Endothelial cell of umbilical vein (primary cell): ENCODE results near the gene CFAP46. TPM values are rescaled to one million over a fixed set of nuclear protein-coding genes. Genes with fewer than 3 reads are reported as not detected.

Experiments used
- BruUV-seq: library from RNA; stranded (reverse); fragments of 400-500 nt; replicated peaks from 2 replicates; lab custom pipeline; 2021; lab: Mats Ljungman, UMichigan
- CTCF ChIA-PET: fragments of 300-600, 350-600 bp; sonication (Branson Sonifier 250); formaldehyde crosslinking; loops from one replicate; lab custom pipeline; 2021; ENCODE audit warnings: antibody characterized with exemption, inconsistent platforms; lab: Charles Lee
- POLR2A ChIA-PET: fragments of 300-600, 350-600 bp; sonication (Branson Sonifier 250); formaldehyde crosslinking; loops from one replicate; lab custom pipeline; 2021; ENCODE audit warnings: antibody characterized with exemption, inconsistent platforms; lab: Charles Lee
- DNase-seq: peaks from one replicate; pipeline ENCODE4 v3.0.0-alpha.2; 2011; ENCODE audit warnings: low read depth, low spot score
- FAIRE-seq: peaks from 2 replicates; lab custom pipeline; 2011; peaks lifted over from hg19 to GRCh38; lab: Jason Lieb, UNC
- H2AFZ ChIP-seq: 2 replicates; pipeline ENCODE4 v1.6.0; 2012; ENCODE audit warnings: low read depth, low read length, control low read depth, inconsistent platforms
- H3K27ac ChIP-seq: 2 replicates; pipeline ENCODE4 v1.5.1; 2011; ENCODE audit warnings: low read depth, mild to moderate bottlenecking, control low read depth, low read length, moderate library complexity; ENCODE audit not compliant: insufficient read depth
- H3K27me3 ChIP-seq, 2 experiments: 2 replicates each; pipeline versions ENCODE4 v1.6.0 to v1.6.1; 2011; ENCODE audit warnings: low read length in 2 of 2, mixed read lengths in 1 of 2; ENCODE audit not compliant: control insufficient read depth in 2 of 2, insufficient read depth in 2 of 2
- H3K36me3 ChIP-seq, 2 experiments: 2 replicates in 1 of 2; 3 replicates in 1 of 2; pipeline ENCODE4 v1.5.1; 2011; ENCODE audit warnings: low read length in 2 of 2, mild to moderate bottlenecking in 1 of 2, moderate library complexity in 1 of 2; ENCODE audit not compliant: control insufficient read depth in 2 of 2, insufficient read depth in 2 of 2; ENCODE audit errors: extremely low read depth in 1 of 2
- H3K4me1 ChIP-seq: 3 replicates; pipeline ENCODE4 v1.5.1; 2011; ENCODE audit warnings: mild to moderate bottlenecking, low read length; ENCODE audit not compliant: control insufficient read depth, insufficient read depth; ENCODE audit errors: extremely low read depth
- H3K4me2 ChIP-seq: 2 replicates; pipeline ENCODE4 v1.6.1; 2011; ENCODE audit warnings: low read length, control low read depth, mixed read lengths; ENCODE audit not compliant: insufficient read depth
- H3K4me3 ChIP-seq, 3 experiments: fragments of 200-600 bp in 1 of 3; sonication (generic), shearing (Covaris generic) in 1 of 3; replicated peaks in 1 of 3; 2 replicates each; pipeline ENCODE4 v1.5.1; 2011 to 2016; ENCODE audit warnings: control low read depth in 3 of 3, low read length in 3 of 3, mild to moderate bottlenecking in 2 of 3, inconsistent platforms in 1 of 3, low read depth in 1 of 3, moderate library complexity in 1 of 3; ENCODE audit not compliant: insufficient read depth in 1 of 3
- H3K79me2 ChIP-seq: 2 replicates; pipeline ENCODE4 v1.6.0; 2012; ENCODE audit warnings: low read length, inconsistent platforms; ENCODE audit not compliant: control insufficient read depth, insufficient read depth
- H3K9ac ChIP-seq: replicated peaks from 2 replicates; pipeline ENCODE3; 2011; ENCODE audit warnings: low read length, control low read depth; ENCODE audit not compliant: insufficient read depth; ENCODE audit errors: extremely low read depth
- H3K9me1 ChIP-seq: replicated peaks from 3 replicates; pipeline ENCODE4 v1.6.0; 2011; ENCODE audit warnings: mild to moderate bottlenecking, low read length; ENCODE audit not compliant: control insufficient read depth, insufficient read depth; ENCODE audit errors: extremely low read depth
- H3K9me3 ChIP-seq: replicated peaks from 2 replicates; pipeline ENCODE4 v1.5.1; 2012; ENCODE audit warnings: low read length, inconsistent platforms; ENCODE audit not compliant: control insufficient read depth, insufficient read depth
- H4K20me1 ChIP-seq: replicated peaks from 2 replicates; pipeline ENCODE3; 2011; ENCODE audit warnings: mild to moderate bottlenecking, low read length; ENCODE audit not compliant: control insufficient read depth, insufficient read depth; ENCODE audit errors: extremely low read depth
- CTCF ChIP-seq, 2 donors: IDR thresholded peaks; 1 replicate in 1 of 2; 2 replicates in 1 of 2; pipeline ENCODE4 v1.5.1; 2011; ENCODE audit warnings: low read length in 2 of 2, mild to moderate bottlenecking in 2 of 2, moderate library complexity in 2 of 2, control low read depth in 1 of 2, inconsistent platforms in 1 of 2, low read depth in 1 of 2; ENCODE audit not compliant: insufficient read depth in 1 of 2; ENCODE audit errors: extremely low read depth in 1 of 2
- EZH2 ChIP-seq: IDR thresholded peaks from 2 replicates; pipeline ENCODE4 v1.6.1; 2012; ENCODE audit warnings: borderline replicate concordance, low read depth, mild to moderate bottlenecking, moderate library complexity, low read length, inconsistent platforms; ENCODE audit not compliant: severe bottlenecking
- FOS ChIP-seq: IDR thresholded peaks from 2 replicates; pipeline ENCODE4 v1.6.1; 2011; ENCODE audit warnings: mild to moderate bottlenecking, low read length, moderate library complexity, borderline replicate concordance; ENCODE audit not compliant: insufficient read depth
- GATA2 ChIP-seq: IDR thresholded peaks from 2 replicates; pipeline ENCODE4 v1.7.0; 2011; ENCODE audit warnings: low read depth, mild to moderate bottlenecking, moderate library complexity, mixed read lengths, low read length; ENCODE audit not compliant: insufficient read length, insufficient read depth
- JUN ChIP-seq: IDR thresholded peaks from 2 replicates; pipeline ENCODE4 v1.6.1; 2011; ENCODE audit warnings: borderline replicate concordance, low read depth; ENCODE audit not compliant: insufficient read length, insufficient read depth
- MAX ChIP-seq: IDR thresholded peaks from 2 replicates; pipeline ENCODE4 v1.6.1; 2011; ENCODE audit not compliant: insufficient read depth, insufficient read length
- MYC ChIP-seq: IDR thresholded peaks from one replicate; pipeline ENCODE4 v1.6.1; 2011; ENCODE audit warnings: mild to moderate bottlenecking, low read depth, low read length
- POLR2A ChIP-seq: IDR thresholded peaks from 2 replicates; pipeline ENCODE4 v1.6.1; 2012; ENCODE audit warnings: low read depth, mild to moderate bottlenecking, control low read depth, low read length
- POLR2AphosphoS5 ChIP-seq: IDR thresholded peaks from 2 replicates; pipeline ENCODE4 v1.6.1; 2012; ENCODE audit warnings: low read depth, mild to moderate bottlenecking, control low read depth, low read length, moderate library complexity; ENCODE audit not compliant: insufficient read depth
- dilution Hi-C: fragments of 300-500 bp; cut with MboI; formaldehyde crosslinking; loops from one replicate; pipeline ENCODE4 v1.15.0; 2019; ENCODE audit warnings: low sequenced_read_pairs; ENCODE audit not compliant: extremely low pct_ligation_motif_present
- intact Hi-C: fragments of 100-400 bp; cut with micrococcal nuclease; formaldehyde crosslinking; loops from one replicate; pipeline ENCODE4 v1.10.0; 2022
- polyA plus RNA-seq, 4 experiments: library from polyadenylated mRNA; depleted of rRNA in 3 of 4; stranded (reverse) in 3 of 4; unstranded in 1 of 4; fragments of >200 nt; gene quantifications; 2 replicates each; pipeline versions ENCODE4 v1.2.1 to v1.2.3, GENCODE V29; 2011 to 2012; ENCODE audit warnings: missing spikeins in 1 of 4
- total RNA-seq: library from RNA; stranded (reverse); gene quantifications from 2 replicates; pipeline ENCODE4 v1.2.3, GENCODE V29; 2021

Gene CFAP46
- total and polyA plus RNA-seq, 2 donors (not counting 3 experiments of a cell fraction or from before 2014, with no cell fraction given) = 0.75 to 0.98 TPM

DNA sequence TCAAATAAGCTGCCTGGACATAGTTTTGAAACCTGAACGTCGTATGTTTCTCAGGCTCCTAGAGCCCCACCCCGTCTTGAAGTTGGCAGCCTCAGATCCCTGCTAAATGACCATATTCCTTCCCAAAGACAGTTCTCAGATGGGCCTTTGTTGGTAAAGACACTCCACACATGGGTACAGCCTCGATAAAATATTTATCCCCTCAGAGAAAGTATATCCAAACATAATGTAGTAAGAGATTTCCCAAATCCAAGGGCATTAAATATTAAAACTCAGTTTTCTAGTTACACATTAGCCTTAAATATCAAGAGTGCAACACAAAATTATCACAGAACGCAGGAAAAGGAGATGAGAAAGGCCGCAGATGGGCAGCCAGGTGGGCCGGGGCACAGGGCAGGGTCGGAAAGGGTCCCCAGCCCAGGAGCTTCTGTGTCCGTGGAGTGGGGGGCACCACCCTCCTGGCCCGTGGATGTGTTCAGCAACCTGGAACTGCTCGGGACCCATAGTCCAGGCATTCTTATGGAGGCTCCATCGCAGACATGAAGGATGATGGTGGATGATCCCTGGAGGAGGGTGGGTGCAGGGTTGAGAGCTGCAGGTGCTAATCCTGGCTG is 1.5 kb upstream of the CFAP46 start:
- no peaks in the 10 kb centered on the region for H3K79me2 ChIP-seq
- H3K9me3 ChIP-seq = no peaks in the 10 kb centered on the region
- no peak for TF ChIP-seq CTCF (IDR thresholded peaks at IDR 0.05; ENCODE audit: extremely low read depth in 1 of 2, insufficient read depth in 1 of 2, low read depth in 1 of 2, low read length in 2 of 2)
- TF ChIP-seq MYC = no peak
- TF ChIP-seq MAX = no peak
- no peak for TF ChIP-seq EZH2
- TF ChIP-seq POLR2A = no peak
- no peak for TF ChIP-seq POLR2AphosphoS5
- no peak for TF ChIP-seq JUN
- no peak for TF ChIP-seq FOS
- no peak for TF ChIP-seq GATA2
- no peak overlapping the region for H3K27ac ChIP-seq
- no peak overlapping the region for H3K9ac ChIP-seq
- ChIA-PET POLR2A (no interaction called here), CTCF (no interaction called here)
- no peak overlapping the region for H3K4me3 ChIP-seq
- no peak overlapping the region for H2AFZ ChIP-seq
- no peaks in the 10 kb centered on the region for H4K20me1 ChIP-seq
- FAIRE-seq (no peak), DNase-seq (no peak)
- H3K4me2 ChIP-seq = no peak overlapping the region
- no TSS peak for BruUV-seq
- H3K4me1 ChIP-seq = no peaks in the 10 kb centered on the region
- no peaks in the 10 kb centered on the region for H3K27me3 ChIP-seq
- dilution Hi-C loops (no loop called here), intact Hi-C loops (loop anchor here (5.0 kb wide), 3 partner anchors 198 to 383 kb away; no protein-coding TSS in a partner anchor)
- H3K36me3 ChIP-seq = no peaks in the 10 kb centered on the region
- no peaks in the 10 kb centered on the region for H3K9me1 ChIP-seq
